Neural progenitor cell (in vitro differentiated cells): ENCODE data around the gene HSD11B1L. TPM values are rescaled to one million over a fixed set of nuclear protein-coding genes. Genes with fewer than 3 reads are reported as not detected.
A peak's percentile ranks its signal among the peaks of the same experiment; 100 is the strongest.

Source experiments
- DNase-seq: peaks from one replicate; pipeline ENCODE4 v3.0.0-alpha.2; 2016; ENCODE audit warnings: low spot score
- H2AFZ ChIP-seq: fragments of 200-600 bp; sonication (generic); replicated peaks from 2 replicates; pipeline ENCODE4 v1.6.1; 2016; ENCODE audit warnings: antibody characterized with exemption
- H3F3A ChIP-seq: fragments of 200-600 bp; sonication (generic); 2 replicates; pipeline ENCODE4 v1.6.1; 2016; ENCODE audit warnings: antibody characterized with exemption, low read depth
- H3K27ac ChIP-seq: fragments of 200-600 bp; sonication (generic); 2 replicates; pipeline ENCODE4 v1.5.1; 2016; ENCODE audit warnings: mild to moderate bottlenecking
- H3K27me3 ChIP-seq: fragments of 200-600 bp; sonication (generic); 2 replicates; pipeline ENCODE4 v1.6.1; 2016; ENCODE audit warnings: mild to moderate bottlenecking, moderate library complexity
- H3K36me3 ChIP-seq: fragments of 200-600 bp; sonication (generic); 2 replicates; pipeline ENCODE4 v1.5.1; 2016
- H3K4me1 ChIP-seq: fragments of 200-600 bp; sonication (generic); 2 replicates; pipeline ENCODE4 v1.6.1; 2016; ENCODE audit warnings: mixed run types
- H3K4me2 ChIP-seq: fragments of 200-600 bp; sonication (generic); 2 replicates; pipeline ENCODE4 v1.6.1; 2016
- H3K4me3 ChIP-seq: fragments of 200-600 bp; sonication (generic); 2 replicates; pipeline ENCODE4 v1.5.1; 2016
- H3K79me2 ChIP-seq: fragments of 200-600 bp; sonication (generic); 2 replicates; pipeline ENCODE4 v1.6.1; 2016; ENCODE audit warnings: low read depth
- H3K9ac ChIP-seq: fragments of 200-600 bp; sonication (generic); 2 replicates; pipeline ENCODE4 v1.6.1; 2016
- H3K9me3 ChIP-seq: fragments of 200-600 bp; sonication (generic); 2 replicates; pipeline ENCODE4 v1.5.1; 2016; ENCODE audit warnings: low read depth
- H4K20me1 ChIP-seq: fragments of 200-600 bp; sonication (generic); 2 replicates; pipeline ENCODE4 v1.6.1; 2016; ENCODE audit warnings: low read depth
- H3K27ac Mint-ChIP-seq: 3 replicates; pipeline ENCODE4 v1.8.0; 2021; ENCODE audit warnings: mixed read lengths
- H3K27me3 Mint-ChIP-seq: 2 replicates; pipeline ENCODE4 v1.8.0; 2022; ENCODE audit warnings: low read depth, mild to moderate bottlenecking, inconsistent platforms, moderate library complexity, mixed read lengths; ENCODE audit not compliant: insufficient read depth
- H3K36me3 Mint-ChIP-seq: 3 replicates; pipeline ENCODE4 v1.8.0; 2021; ENCODE audit warnings: mixed read lengths
- H3K4me1 Mint-ChIP-seq: 3 replicates; pipeline ENCODE4 v1.8.0; 2021; ENCODE audit warnings: mixed read lengths
- H3K4me3 Mint-ChIP-seq: 3 replicates; pipeline ENCODE4 v1.8.0; 2021; ENCODE audit warnings: mild to moderate bottlenecking, moderate library complexity, mixed read lengths
- H3K9me3 Mint-ChIP-seq: 3 replicates; pipeline ENCODE4 v1.8.0; 2020; ENCODE audit warnings: mixed read lengths
- CTCF ChIP-seq: fragments of 200-600 bp; sonication (generic); IDR thresholded peaks from 2 replicates; pipeline ENCODE4 v1.5.1; 2017; ENCODE audit warnings: antibody characterized with exemption, mild to moderate bottlenecking
- EZH2 ChIP-seq: fragments of 200-600 bp; sonication (generic); IDR thresholded peaks from 2 replicates; pipeline ENCODE4 v1.6.1; 2017; ENCODE audit warnings: antibody characterized with exemption, mild to moderate bottlenecking, moderate library complexity
- EZH2phosphoT487 ChIP-seq: fragments of 200-600 bp; sonication (generic); IDR thresholded peaks from 2 replicates; pipeline ENCODE4 v1.6.1; 2017; ENCODE audit warnings: antibody characterized with exemption
- total RNA-seq: library from RNA; depleted of rRNA; stranded (reverse); fragments of >200 nt; gene quantifications from 2 replicates; pipeline ENCODE4 v1.2.3, GENCODE V29; 2015; ENCODE audit warnings: low replicate concordance

HSD11B1L gene
- total RNA-seq, 1 donor from 2014 or later: 7.7 TPM

- H3K79me2 ChIP-seq: no peaks in the 10 kb centered on the region
- peaks cover 7% of the 10 kb centered on the region for H3F3A ChIP-seq
- H3K9me3 Mint-ChIP-seq: no peaks in the 10 kb centered on the region
- H2AFZ ChIP-seq: no peak overlapping the region
- no peaks in the 10 kb centered on the region for H3K4me1 ChIP-seq
- H3K27ac ChIP-seq: no peak overlapping the region
- peaks cover 19% of the 10 kb centered on the region for H3K36me3 Mint-ChIP-seq
- H3K9ac ChIP-seq: no peak overlapping the region
- no peak for DNase-seq
- no peaks in the 10 kb centered on the region for H3K9me3 ChIP-seq
- TF ChIP-seq EZH2: no peak
- TF ChIP-seq CTCF: no peak
- peaks cover 17% of the 10 kb centered on the region for H4K20me1 ChIP-seq
- peaks cover 10% of the 10 kb centered on the region for H3K27me3 Mint-ChIP-seq
- no peaks in the 10 kb centered on the region for H3K4me1 Mint-ChIP-seq
- no peak overlapping the region for H3K4me3 ChIP-seq
- H3K4me3 Mint-ChIP-seq: no peak overlapping the region
- H3K4me2 ChIP-seq: no peak overlapping the region
- H3K27me3 ChIP-seq: no peaks in the 10 kb centered on the region
- H3K36me3 ChIP-seq: no peaks in the 10 kb centered on the region
- H3K27ac Mint-ChIP-seq: no peak overlapping the region
These were observed 13.8 kb upstream of the HSD11B1L start for GRCh38 chr19:5666921-5667610.

- Histone ChIP-seq H3K9ac (no peak overlapping the region), H4K20me1 (peaks cover 17% of the 10 kb centered on the region), H3F3A (peaks cover 7% of the 10 kb centered on the region), H2AFZ (no peak overlapping the region), H3K27me3 (no peaks in the 10 kb centered on the region), H3K79me2 (no peaks in the 10 kb centered on the region), H3K36me3 (no peaks in the 10 kb centered on the region), H3K27ac (no peak overlapping the region), H3K4me1 (no peaks in the 10 kb centered on the region), H3K4me3 (no peak overlapping the region), H3K4me2 (no peak overlapping the region), H3K9me3 (no peaks in the 10 kb centered on the region)
- peaks cover 20% of the 10 kb centered on the region for H3K36me3 Mint-ChIP-seq
- H3K9me3 Mint-ChIP-seq: no peaks in the 10 kb centered on the region
- H3K27me3 Mint-ChIP-seq: peaks cover 10% of the 10 kb centered on the region
- H3K4me3 Mint-ChIP-seq: no peak overlapping the region
- TF ChIP-seq EZH2: no peak
- no peak for TF ChIP-seq EZH2phosphoT487
- TF ChIP-seq CTCF: no peak
- no peak overlapping the region for H3K27ac Mint-ChIP-seq
- H3K4me1 Mint-ChIP-seq: no peaks in the 10 kb centered on the region
- DNase-seq: peak; percentile 40
These were observed 13.0 kb upstream of the HSD11B1L start for GRCh38 chr19:5667751-5668271.

- Histone ChIP-seq H3K36me3 (no peaks in the 10 kb centered on the region), H3K4me3 (no peak overlapping the region), H3K4me2 (no peak overlapping the region), H2AFZ (no peak overlapping the region), H3K4me1 (no peaks in the 10 kb centered on the region), H3K27me3 (no peaks in the 10 kb centered on the region), H3K9ac (no peak overlapping the region), H4K20me1 (peaks cover 8% of the 10 kb centered on the region), H3K27ac (no peak overlapping the region), H3F3A (peaks cover 7% of the 10 kb centered on the region), H3K79me2 (no peaks in the 10 kb centered on the region), H3K9me3 (no peaks in the 10 kb centered on the region)
- peaks cover 10% of the 10 kb centered on the region for H3K27me3 Mint-ChIP-seq
- H3K27ac Mint-ChIP-seq: no peak overlapping the region
- no peaks in the 10 kb centered on the region for H3K4me1 Mint-ChIP-seq
- H3K9me3 Mint-ChIP-seq: no peaks in the 10 kb centered on the region
- H3K4me3 Mint-ChIP-seq: no peak overlapping the region
- peaks cover 21% of the 10 kb centered on the region for H3K36me3 Mint-ChIP-seq
- TF ChIP-seq EZH2 (no peak), EZH2phosphoT487 (no peak), CTCF (no peak)
- DNase-seq: no peak
These were observed 11.6 kb upstream of the HSD11B1L start for GRCh38 chr19:5669212-5669611.
